AG04449 (cell line): Measurements from ENCODE around the gene TTC23L.

ENCODE experiments used
- CTCF ChIA-PET: fragments of 350-600 bp; formaldehyde crosslinking; extraction: SDS; loops from one replicate; lab custom pipeline; 2021; ENCODE audit warnings: antibody characterized with exemption; lab: Yijun Ruan, JAX
- POLR2A ChIA-PET: fragments of 400-600, 350-600 bp; formaldehyde crosslinking; extraction: SDS; loops from one replicate; lab custom pipeline; 2020; ENCODE audit warnings: antibody characterized with exemption, inconsistent platforms; lab: Yijun Ruan, JAX
- DNase-seq: peaks from one replicate; pipeline ENCODE4 v3.0.0-alpha.2; 2010; ENCODE audit warnings: low read depth, low spot score
- H3K4me3 ChIP-seq: 2 replicates; pipeline ENCODE4 v1.5.1; 2011; ENCODE audit warnings: low read depth, mild to moderate bottlenecking, control low read depth, low read length
- TF ChIP-seq, protein P1 (sequence below): IDR thresholded peaks from one replicate; pipeline ENCODE4 v1.5.1; 2011; ENCODE audit warnings: mild to moderate bottlenecking, moderate library complexity, low read length, control low read depth, inconsistent platforms; ENCODE audit not compliant: insufficient read depth; ENCODE audit errors: missing control alignments

TTC23L gene

DNA sequence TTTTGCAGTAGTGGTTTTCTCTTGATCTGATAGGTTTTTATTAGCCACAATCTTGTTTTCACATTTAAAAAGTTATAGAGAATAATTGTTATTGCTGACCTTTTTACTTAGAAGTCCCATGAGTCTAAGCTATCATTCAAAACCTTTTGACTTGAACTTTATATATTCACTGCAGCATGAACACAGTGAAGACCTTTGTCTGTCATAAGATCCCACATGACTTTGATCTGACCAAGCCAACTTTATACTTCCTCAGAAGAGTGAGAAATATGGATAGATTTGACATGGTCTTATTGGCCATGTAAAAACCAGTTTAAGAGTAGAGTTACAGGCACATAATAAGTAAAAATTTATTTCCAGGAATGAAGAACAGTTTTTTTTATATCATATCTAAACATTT, 42.3 kb downstream of the TTC23L start:
- ChIA-PET POLR2A (no interaction called here), CTCF (no interaction called here)
- H3K4me3 ChIP-seq: no peak overlapping the region
- DNase-seq: no peak
- TF ChIP-seq, protein P1, sequence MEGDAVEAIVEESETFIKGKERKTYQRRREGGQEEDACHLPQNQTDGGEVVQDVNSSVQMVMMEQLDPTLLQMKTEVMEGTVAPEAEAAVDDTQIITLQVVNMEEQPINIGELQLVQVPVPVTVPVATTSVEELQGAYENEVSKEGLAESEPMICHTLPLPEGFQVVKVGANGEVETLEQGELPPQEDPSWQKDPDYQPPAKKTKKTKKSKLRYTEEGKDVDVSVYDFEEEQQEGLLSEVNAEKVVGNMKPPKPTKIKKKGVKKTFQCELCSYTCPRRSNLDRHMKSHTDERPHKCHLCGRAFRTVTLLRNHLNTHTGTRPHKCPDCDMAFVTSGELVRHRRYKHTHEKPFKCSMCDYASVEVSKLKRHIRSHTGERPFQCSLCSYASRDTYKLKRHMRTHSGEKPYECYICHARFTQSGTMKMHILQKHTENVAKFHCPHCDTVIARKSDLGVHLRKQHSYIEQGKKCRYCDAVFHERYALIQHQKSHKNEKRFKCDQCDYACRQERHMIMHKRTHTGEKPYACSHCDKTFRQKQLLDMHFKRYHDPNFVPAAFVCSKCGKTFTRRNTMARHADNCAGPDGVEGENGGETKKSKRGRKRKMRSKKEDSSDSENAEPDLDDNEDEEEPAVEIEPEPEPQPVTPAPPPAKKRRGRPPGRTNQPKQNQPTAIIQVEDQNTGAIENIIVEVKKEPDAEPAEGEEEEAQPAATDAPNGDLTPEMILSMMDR: no peak

DNA sequence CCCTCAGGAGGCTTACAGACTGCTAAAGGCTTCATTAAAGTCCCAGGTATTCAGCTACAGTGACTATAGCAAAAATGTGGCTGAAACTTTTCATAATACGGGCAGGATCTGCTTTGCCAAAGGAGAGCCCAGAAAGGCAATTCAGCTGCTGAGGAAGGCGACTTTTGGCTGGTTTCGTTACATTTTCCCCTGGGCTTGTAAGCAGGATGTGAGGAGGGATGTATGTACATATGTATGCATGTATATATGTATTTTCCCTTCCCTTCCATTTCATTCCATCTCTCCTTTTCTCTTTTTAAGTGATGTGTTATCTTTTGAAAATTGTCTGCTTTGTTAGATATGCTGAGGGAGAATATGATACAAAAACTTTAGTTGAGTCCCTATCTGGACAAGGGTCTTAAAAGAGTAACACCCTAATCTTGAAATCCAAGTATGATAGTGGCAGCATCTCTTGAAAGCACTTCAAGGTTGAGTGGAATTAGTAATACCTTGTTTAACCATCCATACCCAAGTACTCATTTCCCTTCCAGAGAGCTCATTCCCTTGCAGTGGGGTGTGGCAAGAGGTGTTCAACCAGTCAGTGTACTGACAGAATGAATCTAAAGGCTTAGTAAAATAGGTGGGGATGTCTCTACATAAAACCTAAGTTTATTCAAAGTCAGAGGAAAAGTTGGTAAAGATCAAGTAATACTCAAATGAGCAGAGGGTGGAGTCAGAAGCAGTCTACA, 47.6 kb downstream of the TTC23L start:
- TF ChIP-seq, protein P1: no peak
- no peak overlapping the region for H3K4me3 ChIP-seq
- CTCF ChIA-PET: interaction anchor here (0.6 to 1.4 kb wide), 5 partner anchors 11 to 412 kb away, joined by 3 to 5 read pairs (median 3); no protein-coding TSS in a partner anchor
- no peak for DNase-seq
- POLR2A ChIA-PET: interaction anchor here (0.6 kb wide), 1 partner anchor 881 kb away, joined by 4 read pairs; no protein-coding TSS in a partner anchor

DNA sequence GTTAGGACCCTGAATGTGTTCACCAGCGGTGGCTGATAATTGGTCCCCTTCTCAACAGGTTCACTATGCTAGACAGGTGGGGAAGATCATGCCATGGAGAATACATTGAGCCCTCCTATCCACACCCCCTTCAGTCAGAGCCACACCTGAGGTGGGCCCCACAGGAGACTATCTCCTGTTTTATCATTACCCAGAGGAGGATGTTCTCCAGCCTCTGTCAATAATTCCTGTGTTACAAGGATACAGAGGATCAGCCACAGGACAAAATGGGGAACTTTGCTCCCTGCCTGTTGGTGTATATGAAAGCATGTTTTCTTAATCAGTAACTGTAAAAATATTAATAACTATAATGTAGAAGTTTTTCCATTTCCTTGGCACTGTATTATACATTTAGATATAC, 50.4 kb downstream of the TTC23L start:
- POLR2A ChIA-PET: no interaction called here
- no peak for DNase-seq
- TF ChIP-seq, protein P1: no peak
- H3K4me3 ChIP-seq: no peak overlapping the region
- CTCF ChIA-PET: interaction anchor here (3.1 to 6.4 kb wide), 2 partner anchors 9 to 13 kb away, joined by 13 to 40 read pairs; no protein-coding TSS in a partner anchor

DNA sequence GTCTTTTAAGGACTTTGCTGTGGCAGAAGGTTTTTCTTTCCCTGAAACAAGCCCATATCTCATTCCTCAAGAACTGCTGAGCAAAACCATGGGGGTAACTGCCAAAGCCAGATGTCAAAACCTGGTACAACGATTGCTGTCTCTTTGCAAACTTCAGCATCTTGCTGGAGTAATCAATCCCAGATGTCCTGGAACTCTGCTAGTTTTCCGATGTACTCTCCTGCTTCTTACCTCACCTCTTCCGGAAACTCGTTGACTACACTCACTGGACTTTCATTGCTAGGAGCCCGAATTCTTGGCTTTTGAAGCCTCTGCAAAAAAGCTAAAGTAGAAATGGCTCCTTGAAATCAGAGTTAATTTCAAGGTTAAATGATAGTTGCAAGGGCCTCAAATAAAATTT, 53.0 kb downstream of the TTC23L start:
- H3K4me3 ChIP-seq: no peak overlapping the region
- ChIA-PET CTCF (interaction anchor here (1.2 to 18.8 kb wide), 4 partner anchors 11 to 413 kb away, joined by 3 to 687 read pairs (median 26); no protein-coding TSS in a partner anchor), POLR2A (no interaction called here)
- DNase-seq: peak; percentile 81
- TF ChIP-seq, protein P1: no peak

DNA sequence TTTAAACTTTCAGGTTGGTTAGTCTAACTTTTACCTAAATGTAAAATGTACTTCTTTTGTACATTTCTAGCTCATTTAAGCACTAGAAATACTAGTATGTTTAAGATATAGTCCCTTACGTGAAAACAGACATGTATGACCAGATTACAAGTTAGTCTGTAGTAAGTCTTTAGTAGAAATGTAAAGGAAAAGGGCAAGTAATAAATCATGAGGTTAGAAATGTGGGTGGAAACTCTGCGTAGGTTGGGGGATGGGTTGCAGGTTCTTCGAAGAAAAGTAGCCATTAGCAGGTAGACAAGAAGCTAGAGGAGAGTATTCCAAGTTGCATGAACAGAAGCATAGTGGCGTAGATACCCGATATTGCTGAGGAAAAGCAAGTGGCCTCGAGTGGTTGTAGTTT, 53.5 kb downstream of the TTC23L start:
- POLR2A ChIA-PET: no interaction called here

DNA sequence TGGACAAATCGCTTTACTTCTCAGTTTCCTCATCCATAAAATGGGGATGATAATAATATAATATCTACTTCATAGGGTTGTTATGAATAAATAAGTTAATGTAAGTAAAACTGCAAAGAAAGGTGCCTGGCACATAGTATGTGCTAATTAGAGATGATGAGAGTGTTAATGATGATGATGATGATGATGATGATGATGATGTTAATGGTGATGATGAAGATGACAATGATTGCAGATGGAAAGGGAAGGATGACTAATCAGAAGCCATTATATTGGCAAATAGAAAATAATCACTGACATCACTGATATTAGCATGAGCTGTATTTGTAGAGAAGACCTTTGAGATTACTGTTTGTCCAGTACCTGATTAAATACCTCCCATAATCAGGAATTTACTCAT, 55.8 kb downstream of the TTC23L start:
- POLR2A ChIA-PET: no interaction called here

More for the DNA sequence above, 53.5 kb downstream of the TTC23L start:
- no peak overlapping the region for H3K4me3 ChIP-seq
- CTCF ChIA-PET: interaction anchor here (1.2 to 18.8 kb wide), 5 partner anchors 10 to 414 kb away, joined by 3 to 687 read pairs (median 11); no protein-coding TSS in a partner anchor
- TF ChIP-seq, protein P1: no peak
- no peak for DNase-seq

More for the DNA sequence above, 55.8 kb downstream of the TTC23L start:
- H3K4me3 ChIP-seq: no peak overlapping the region
- TF ChIP-seq, protein P1: no peak
- DNase-seq: no peak
- CTCF ChIA-PET: interaction anchor here (1.8 to 18.8 kb wide), 3 partner anchors 8 to 416 kb away, joined by 6 to 687 read pairs (median 40); no protein-coding TSS in a partner anchor
